ENCODE data around the gene IL17F. TPM values are rescaled to one million over a fixed set of nuclear protein-coding genes. Genes with fewer than 3 reads are reported as not detected.
A peak's percentile ranks its signal among the peaks of the same experiment; 100 is the strongest.

IL17F gene
- total and polyA plus RNA-seq, 2 experiments from 2014 or later: not detected

GRCh38 chr6:52208612-52209011 lies 35.7 kb downstream of the IL17F start (continued):
- TF ChIP-seq, protein P1, sequence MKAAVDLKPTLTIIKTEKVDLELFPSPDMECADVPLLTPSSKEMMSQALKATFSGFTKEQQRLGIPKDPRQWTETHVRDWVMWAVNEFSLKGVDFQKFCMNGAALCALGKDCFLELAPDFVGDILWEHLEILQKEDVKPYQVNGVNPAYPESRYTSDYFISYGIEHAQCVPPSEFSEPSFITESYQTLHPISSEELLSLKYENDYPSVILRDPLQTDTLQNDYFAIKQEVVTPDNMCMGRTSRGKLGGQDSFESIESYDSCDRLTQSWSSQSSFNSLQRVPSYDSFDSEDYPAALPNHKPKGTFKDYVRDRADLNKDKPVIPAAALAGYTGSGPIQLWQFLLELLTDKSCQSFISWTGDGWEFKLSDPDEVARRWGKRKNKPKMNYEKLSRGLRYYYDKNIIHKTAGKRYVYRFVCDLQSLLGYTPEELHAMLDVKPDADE (IDR thresholded peaks at IDR 0.05): no peak
- TF ChIP-seq, protein P2, sequence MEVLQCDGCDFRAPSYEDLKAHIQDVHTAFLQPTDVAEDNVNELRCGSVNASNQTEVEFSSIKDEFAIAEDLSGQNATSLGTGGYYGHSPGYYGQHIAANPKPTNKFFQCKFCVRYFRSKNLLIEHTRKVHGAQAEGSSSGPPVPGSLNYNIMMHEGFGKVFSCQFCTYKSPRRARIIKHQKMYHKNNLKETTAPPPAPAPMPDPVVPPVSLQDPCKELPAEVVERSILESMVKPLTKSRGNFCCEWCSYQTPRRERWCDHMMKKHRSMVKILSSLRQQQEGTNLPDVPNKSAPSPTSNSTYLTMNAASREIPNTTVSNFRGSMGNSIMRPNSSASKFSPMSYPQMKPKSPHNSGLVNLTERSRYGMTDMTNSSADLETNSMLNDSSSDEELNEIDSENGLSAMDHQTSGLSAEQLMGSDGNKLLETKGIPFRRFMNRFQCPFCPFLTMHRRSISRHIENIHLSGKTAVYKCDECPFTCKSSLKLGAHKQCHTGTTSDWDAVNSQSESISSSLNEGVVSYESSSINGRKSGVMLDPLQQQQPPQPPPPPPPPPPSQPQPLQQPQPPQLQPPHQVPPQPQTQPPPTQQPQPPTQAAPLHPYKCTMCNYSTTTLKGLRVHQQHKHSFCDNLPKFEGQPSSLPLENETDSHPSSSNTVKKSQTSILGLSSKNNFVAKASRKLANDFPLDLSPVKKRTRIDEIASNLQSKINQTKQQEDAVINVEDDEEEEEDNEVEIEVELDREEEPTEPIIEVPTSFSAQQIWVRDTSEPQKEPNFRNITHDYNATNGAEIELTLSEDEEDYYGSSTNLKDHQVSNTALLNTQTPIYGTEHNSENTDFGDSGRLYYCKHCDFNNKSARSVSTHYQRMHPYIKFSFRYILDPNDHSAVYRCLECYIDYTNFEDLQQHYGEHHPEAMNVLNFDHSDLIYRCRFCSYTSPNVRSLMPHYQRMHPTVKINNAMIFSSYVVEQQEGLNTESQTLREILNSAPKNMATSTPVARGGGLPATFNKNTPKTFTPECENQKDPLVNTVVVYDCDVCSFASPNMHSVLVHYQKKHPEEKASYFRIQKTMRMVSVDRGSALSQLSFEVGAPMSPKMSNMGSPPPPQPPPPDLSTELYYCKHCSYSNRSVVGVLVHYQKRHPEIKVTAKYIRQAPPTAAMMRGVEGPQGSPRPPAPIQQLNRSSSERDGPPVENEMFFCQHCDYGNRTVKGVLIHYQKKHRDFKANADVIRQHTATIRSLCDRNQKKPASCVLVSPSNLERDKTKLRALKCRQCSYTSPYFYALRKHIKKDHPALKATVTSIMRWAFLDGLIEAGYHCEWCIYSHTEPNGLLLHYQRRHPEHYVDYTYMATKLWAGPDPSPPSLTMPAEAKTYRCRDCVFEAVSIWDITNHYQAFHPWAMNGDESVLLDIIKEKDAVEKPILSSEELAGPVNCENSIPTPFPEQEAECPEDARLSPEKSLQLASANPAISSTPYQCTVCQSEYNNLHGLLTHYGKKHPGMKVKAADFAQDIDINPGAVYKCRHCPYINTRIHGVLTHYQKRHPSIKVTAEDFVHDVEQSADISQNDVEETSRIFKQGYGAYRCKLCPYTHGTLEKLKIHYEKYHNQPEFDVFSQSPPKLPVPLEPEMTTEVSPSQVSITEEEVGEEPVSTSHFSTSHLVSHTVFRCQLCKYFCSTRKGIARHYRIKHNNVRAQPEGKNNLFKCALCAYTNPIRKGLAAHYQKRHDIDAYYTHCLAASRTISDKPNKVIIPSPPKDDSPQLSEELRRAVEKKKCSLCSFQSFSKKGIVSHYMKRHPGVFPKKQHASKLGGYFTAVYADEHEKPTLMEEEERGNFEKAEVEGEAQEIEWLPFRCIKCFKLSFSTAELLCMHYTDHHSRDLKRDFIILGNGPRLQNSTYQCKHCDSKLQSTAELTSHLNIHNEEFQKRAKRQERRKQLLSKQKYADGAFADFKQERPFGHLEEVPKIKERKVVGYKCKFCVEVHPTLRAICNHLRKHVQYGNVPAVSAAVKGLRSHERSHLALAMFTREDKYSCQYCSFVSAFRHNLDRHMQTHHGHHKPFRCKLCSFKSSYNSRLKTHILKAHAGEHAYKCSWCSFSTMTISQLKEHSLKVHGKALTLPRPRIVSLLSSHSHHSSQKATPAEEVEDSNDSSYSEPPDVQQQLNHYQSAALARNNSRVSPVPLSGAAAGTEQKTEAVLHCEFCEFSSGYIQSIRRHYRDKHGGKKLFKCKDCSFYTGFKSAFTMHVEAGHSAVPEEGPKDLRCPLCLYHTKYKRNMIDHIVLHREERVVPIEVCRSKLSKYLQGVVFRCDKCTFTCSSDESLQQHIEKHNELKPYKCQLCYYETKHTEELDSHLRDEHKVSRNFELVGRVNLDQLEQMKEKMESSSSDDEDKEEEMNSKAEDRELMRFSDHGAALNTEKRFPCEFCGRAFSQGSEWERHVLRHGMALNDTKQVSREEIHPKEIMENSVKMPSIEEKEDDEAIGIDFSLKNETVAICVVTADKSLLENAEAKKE (CRISPR knock-in tag; IDR thresholded peaks at IDR 0.05): no peak
- TF ChIP-seq EZH2 (IDR thresholded peaks at IDR 0.05; ENCODE audit: low read depth, unreplicated experiment) (no peak), JUNB (IDR thresholded peaks at IDR 0.05; ENCODE audit: unreplicated experiment) (no peak), NANOG (IDR thresholded peaks at IDR 0.05; ENCODE audit: borderline replicate concordance) (no peak)

DNA sequence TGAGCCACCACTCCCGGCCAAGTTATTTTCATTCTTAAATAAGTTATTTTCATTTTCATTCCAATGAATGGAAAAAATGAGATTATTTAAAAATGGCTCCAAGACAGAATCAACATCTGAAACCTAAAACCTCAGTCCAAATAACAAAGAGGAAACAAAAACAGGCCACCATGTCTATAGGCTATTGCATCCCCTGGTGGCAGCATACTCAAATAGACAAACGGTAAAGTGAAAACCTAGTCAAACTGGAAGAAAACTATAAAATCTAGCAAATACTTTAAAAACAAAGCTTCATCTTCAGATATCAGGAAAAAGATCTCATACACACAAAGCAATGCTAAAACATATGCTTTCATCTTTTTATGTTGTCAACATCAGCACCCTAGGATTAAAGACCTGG lies 37.2 kb downstream of the IL17F start:
- no peak overlapping the region for H3K27ac Mint-ChIP-seq
- Histone ChIP-seq H3K4me2 (no peak overlapping the region), H3F3A (replicated peaks; ENCODE audit: low read depth) (no peaks in the 10 kb centered on the region), H4K20me1 (replicated peaks; ENCODE audit: insufficient read depth) (no peaks in the 10 kb centered on the region), H3K4me3 (no peak overlapping the region), H3K27me3 (ENCODE audit: insufficient read depth) (no peaks in the 10 kb centered on the region), H3K4me1 (ENCODE audit: insufficient read depth) (0 out of 2 replicates have a peak, but pooled peaks cover 4% of the 10 kb centered on the region), H2AFZ (no peak overlapping the region), H3K36me3 (ENCODE audit: insufficient read depth) (no peaks in the 10 kb centered on the region; the same call in 1 of the 2 replicates), H3K27ac (ENCODE audit: low read depth) (no peak overlapping the region), H3K79me2 (replicated peaks; ENCODE audit: insufficient read depth) (no peaks in the 10 kb centered on the region), H3K9me2 (ENCODE audit: insufficient read depth) (0 out of 2 replicates have a peak, but pooled peaks cover 5% of the 10 kb centered on the region)
- H3K36me3 Mint-ChIP-seq (ENCODE audit: low read depth): no peaks in the 10 kb centered on the region
- no peak overlapping the region for H3K4me3 Mint-ChIP-seq
- ATAC-seq: no peak
- DNase-seq (ENCODE audit: low spot score): peak; percentile 47
- no peaks in the 10 kb centered on the region; the same call in 2 of the 3 replicates for H3K9me3 Mint-ChIP-seq
- TF ChIP-seq STAT1 (IDR thresholded peaks at IDR 0.05; ENCODE audit: unreplicated experiment) (no peak), ZNF331 (CRISPR knock-in tag; IDR thresholded peaks at IDR 0.05; ENCODE audit: low read depth) (no peak), EZH2phosphoT487 (IDR thresholded peaks at IDR 0.05; ENCODE audit: unreplicated experiment) (no peak), JUNB (IDR thresholded peaks at IDR 0.05; ENCODE audit: unreplicated experiment) (no peak), NANOG (IDR thresholded peaks at IDR 0.05; ENCODE audit: borderline replicate concordance) (no peak), CTCF (conservative IDR thresholded peaks at IDR 0.05; ENCODE audit: low read depth in 2 of 2) (peak; percentile 61)
- TF ChIP-seq, protein P1 (IDR thresholded peaks at IDR 0.05): no peak
- H3K4me1 Mint-ChIP-seq: peaks cover 5% of the 10 kb centered on the region; the same call in 2 of the 3 replicates
- peaks cover 1% of the 10 kb centered on the region for H3K27me3 Mint-ChIP-seq (ENCODE audit: insufficient read depth, low read depth, poor library complexity)

Measured in GM23338 (cell line).